Measurements from ENCODE around the gene ULK1.
"Not testable (repeated sequence)": the region's sequence is repeated elsewhere in the genome, so short reads cannot be mapped to it uniquely, and the experiment has no call there.

ULK1 gene

DNA sequence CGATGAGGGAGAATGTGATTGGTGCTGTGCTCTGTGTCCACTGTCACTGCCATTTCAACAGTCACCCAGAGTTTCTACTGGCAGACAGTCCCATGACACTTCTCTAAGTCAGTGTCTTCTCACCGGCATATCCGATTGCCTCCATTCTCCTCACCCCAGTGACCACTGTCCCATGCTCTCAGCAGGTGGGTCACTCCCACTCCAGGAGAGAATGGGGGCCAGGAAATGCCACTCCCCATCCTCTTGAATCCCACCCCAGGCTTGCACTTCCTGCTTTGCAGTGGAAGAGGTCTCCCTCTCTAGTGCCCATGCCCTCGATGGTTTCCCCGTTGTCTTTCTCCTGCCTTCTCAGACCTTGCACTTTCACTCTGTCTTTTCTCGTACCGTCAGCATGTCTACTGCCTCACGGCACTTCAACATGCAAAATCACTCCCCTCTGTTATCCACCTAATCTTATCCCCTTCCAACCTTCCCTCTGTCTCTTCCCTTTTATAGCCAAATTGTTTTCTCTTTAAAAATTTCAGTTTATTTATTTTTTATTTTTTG is 53.1 kb downstream of the ULK1 start:
- DNase-seq: no peak

- no peak for DNase-seq
Measured at GRCh38 chr12:131948166-131948712, 53.8 kb downstream of the ULK1 start.

- DNase-seq: not testable (repeated sequence)
Measured at GRCh38 chr12:131948713-131949430, 54.5 kb downstream of the ULK1 start.

DNA sequence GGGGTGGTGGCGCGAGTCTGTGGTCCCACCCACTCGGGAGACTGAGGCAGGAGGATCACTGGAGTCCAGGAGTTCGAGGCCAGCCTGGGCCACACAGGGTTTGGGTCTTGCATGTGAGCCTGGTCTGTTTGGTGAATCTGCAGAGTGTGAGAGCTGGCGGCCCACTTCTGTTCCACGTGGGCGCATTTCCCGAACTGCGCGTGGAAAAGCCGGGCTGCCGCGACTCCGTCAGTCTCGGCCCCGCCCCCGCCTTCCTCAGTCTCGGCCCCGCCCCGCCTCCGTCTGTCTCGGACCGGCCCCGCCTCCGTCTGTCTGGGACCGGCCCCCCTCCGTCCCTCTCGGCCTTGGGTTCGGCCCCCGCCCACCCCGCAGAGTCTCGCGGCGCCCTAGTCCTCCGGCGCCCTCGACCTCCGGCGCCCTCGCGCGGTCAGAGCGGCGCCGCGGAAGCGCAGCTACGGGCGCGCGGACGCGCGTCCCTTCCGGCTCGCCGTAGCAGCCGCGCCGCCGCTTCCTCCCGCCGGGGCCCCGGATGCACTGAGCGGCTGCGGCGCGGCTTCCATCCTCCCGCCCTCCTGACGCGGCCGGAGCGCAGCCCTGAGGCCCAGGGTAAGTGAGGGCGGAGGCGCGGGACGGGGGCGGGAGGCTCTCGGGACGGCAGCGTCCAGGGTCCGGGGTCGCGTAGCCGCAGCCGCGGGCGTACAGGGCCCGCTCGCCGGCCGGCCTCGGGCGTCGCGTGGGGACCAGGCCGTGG is 55.2 kb downstream of the ULK1 start, which contains the start of gene EP400:
EP400 (plus strand) TSS at position 512 of the 751 bp plus-strand sequence. CDS start 10,678 bp downstream, outside the sequence.
- peak; percentile 96 for DNase-seq

DNA sequence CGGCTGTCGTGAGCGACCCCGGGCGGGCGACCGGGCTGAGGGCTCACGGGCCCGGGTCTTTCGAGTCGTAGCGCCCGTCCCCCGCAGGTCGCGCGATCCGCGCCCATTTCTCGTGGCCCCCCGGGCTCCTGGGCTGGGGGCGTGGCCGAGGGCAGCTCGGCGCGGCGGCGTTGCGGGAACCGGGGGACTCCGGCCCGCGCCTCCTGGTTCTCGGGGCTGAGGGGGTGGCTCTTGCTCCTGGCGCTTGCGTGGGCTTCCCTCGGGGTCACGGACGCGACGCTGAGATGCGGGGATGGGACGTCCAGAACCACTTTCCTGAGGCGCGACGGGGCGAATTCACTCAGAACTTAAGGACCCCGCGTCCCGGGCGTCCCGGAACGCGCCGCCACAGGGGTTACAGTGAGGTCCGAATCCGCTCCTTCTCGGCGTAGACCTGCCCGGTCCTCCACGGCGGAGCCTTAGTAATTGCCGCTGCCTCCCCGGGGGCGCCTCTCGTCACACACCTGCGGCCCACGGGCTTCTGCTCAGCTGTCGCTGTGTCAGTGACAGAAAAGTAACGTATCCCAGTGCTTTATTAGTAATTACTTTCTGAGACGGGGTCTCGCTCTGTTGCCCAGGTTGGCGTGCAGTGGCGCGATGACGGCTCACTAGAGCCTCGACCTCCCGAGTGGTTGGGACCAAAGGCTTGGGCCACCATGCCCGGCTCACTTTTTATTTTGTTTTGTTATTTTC is 55.9 kb downstream of the ULK1 start:
- no peak for DNase-seq

DNA sequence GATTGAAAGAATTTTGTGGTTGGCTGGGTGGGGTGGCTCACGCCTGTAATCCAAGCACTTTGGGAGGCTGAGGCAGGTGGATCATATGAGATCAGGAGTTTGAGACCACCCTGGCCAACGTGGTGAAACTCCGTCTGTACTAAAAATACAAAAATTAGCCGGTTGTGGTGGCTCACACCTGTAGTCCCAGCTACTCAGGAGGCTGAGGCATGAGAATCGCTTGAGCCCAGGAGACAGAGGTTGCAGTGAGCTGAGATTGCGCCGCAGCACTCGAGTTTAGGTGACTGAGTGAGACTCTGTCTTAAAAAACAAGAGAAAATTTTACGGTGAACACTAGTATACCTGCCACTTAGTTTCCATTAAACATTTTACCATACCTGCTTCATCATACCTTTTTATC is 59.4 kb downstream of the ULK1 start:
- DNase-seq: not testable (repeated sequence)

GRCh38 chr12:131954460-131954859 is 60.0 kb downstream of the ULK1 start:
- not testable (repeated sequence) for DNase-seq

DNA sequence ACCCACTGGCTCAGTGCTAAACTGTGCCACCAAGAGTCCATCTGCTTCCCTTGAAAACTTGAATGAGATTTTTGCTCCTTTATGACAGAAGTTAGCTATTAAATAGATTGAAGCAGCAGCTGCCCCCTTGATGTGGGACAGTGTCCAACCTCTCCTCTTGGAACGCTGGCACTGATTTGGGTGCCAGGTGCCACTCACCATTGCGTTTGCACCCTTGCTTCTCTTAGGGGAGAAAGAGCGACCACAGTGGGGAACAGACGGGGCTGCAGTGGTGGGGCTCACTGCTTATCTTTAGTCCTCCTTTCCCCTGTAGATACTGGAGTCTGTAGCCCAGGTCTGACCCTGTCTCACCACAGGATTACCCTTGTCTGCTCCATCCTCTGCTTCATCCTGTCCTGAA is 64.7 kb downstream of the ULK1 start:
- DNase-seq: no peak

GRCh38 chr12:131959641-131960589 is 65.5 kb downstream of the ULK1 start:
- no peak for DNase-seq

DNA sequence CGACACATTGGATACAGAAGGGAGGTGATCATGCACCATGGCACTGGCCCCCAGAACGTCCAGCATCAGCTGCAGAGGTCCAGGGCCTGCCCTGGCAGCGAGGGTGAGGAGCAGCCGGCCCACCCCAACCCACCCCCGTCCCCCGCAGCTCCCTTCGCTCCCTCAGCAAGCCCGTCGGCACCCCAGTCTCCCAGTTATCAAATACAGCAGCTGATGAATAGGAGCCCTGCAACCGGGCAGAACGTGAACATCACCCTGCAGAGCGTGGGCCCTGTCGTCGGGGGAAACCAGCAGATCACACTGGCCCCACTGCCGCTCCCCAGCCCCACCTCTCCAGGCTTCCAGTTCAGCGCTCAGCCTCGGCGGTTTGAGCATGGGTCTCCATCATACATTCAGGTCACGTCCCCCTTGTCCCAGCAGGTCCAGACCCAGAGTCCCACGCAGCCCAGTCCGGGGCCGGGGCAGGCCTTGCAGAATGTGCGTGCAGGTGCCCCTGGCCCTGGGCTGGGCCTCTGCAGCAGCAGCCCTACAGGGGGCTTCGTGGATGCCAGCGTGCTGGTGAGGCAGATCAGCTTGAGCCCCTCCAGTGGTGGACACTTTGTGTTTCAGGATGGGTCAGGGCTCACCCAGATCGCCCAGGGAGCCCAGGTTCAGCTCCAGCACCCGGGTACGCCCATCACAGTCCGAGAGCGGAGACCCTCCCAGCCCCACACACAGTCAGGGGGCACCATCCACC is 66.3 kb downstream of the ULK1 start:
- DNase-seq: not testable (repeated sequence)

- DNase-seq: not testable (repeated sequence)
Measured at GRCh38 chr12:131961328-131961727, 66.9 kb downstream of the ULK1 start.

DNA sequence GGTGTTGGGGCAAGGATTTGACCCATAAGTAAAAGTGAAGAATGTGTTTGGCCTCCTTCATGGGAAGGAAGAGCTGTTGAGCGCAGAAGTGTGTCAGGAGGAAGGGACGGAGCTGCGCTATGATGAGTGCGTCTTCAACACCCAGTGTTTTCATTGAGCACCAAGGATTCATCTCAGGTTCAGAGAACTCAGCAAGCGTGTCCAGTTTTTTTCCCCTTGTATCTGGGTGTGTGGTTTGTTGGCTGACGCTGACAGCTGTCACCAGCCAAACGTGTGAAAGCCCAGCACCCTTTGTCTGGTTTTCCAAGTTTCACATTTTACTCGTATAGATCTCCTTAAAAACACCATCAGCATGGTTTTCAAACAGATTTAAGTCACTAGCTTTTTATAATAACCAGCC is 67.6 kb downstream of the ULK1 start:
- DNase-seq: no peak

DNA sequence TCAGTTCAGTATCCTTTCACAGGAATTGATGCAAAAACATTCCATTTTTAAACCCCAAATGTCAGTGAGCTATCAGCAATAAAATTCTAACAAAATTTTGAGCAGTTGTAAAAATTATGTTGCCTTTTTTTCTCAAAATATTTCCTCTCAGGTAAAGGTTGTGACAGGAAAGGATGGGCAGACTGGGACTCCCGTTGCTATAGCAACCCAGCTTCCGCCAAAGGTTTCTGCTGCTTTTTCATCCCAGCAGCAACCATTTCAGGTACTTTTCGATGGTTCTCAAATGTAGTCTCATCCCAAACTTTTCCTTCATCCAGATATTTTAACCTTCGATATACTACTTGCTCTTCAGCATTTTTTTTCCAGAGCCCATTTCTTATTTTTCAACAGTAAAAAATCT is 69.0 kb downstream of the ULK1 start:
- DNase-seq: no peak

DNA sequence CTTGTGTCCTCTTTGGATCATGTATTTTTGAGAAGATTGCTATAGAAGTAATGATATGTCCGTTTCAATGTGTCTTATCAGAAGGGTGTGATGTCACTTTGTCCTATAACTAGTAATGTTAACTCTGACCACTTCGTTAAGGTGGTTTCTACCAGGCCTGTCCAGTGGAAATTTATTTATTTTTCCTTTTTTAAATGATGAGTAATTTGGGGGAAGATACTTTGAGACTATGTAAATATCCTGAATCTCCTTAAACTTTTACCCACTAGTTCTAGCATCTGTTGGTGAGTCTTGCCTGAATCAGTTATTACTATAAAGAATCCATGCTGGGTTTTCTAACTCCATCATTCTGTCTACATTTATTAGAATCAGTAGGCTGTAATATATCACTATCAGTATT is 70.7 kb downstream of the ULK1 start:
- DNase-seq: no peak

- DNase-seq: no peak
Measured at GRCh38 chr12:131971226-131971625, 76.8 kb downstream of the ULK1 start.

All from eye (tissue), 1 donor.